KMS-11 (cell line): ENCODE data around the gene SSTR3.

ENCODE experiments used
- H2AFZ ChIP-seq: fragments of 200-600 bp; sonication (generic); 2 replicates; pipeline ENCODE4 v1.6.1; 2016; ENCODE audit warnings: antibody characterized with exemption, mixed run types, low read depth
- H3K27ac ChIP-seq: fragments of 200-600 bp; sonication (generic); 2 replicates; pipeline ENCODE4 v1.6.1; 2016; ENCODE audit warnings: mild to moderate bottlenecking, mixed run types
- H3K27me3 ChIP-seq: fragments of 200-600 bp; sonication (generic); 2 replicates; pipeline ENCODE4 v1.6.1; 2017; ENCODE audit warnings: mild to moderate bottlenecking, low read depth, mixed run types, moderate library complexity; ENCODE audit not compliant: insufficient read depth
- H3K36me3 ChIP-seq: fragments of 200-600 bp; sonication (generic); 2 replicates; pipeline ENCODE4 v1.6.1; 2017; ENCODE audit warnings: mild to moderate bottlenecking, mixed run types; ENCODE audit not compliant: insufficient read depth
- H3K4me1 ChIP-seq: fragments of 200-600 bp; sonication (generic); 2 replicates; pipeline ENCODE4 v1.6.1; 2016; ENCODE audit warnings: mild to moderate bottlenecking, low read depth, mixed run types; ENCODE audit not compliant: poor library complexity, severe bottlenecking
- H3K4me2 ChIP-seq: fragments of 200-600 bp; sonication (generic); 2 replicates; pipeline ENCODE4 v1.7.0; 2016; ENCODE audit warnings: mild to moderate bottlenecking, mixed run types
- H3K4me3 ChIP-seq: fragments of 200-600 bp; sonication (generic); IDR thresholded peaks from 2 replicates; pipeline ENCODE4 v1.6.1; 2017; ENCODE audit warnings: low read depth, low read length, mixed read lengths; ENCODE audit not compliant: insufficient read depth
- H3K79me2 ChIP-seq: fragments of 200-600 bp; sonication (generic); 2 replicates; pipeline ENCODE4 v1.6.1; 2016; ENCODE audit warnings: low read depth, mixed run types; ENCODE audit not compliant: insufficient read depth
- H3K9ac ChIP-seq: fragments of 200-600 bp; sonication (generic); 2 replicates; pipeline ENCODE4 v1.6.1; 2016; ENCODE audit warnings: mild to moderate bottlenecking, mixed run types
- H4K20me1 ChIP-seq: fragments of 200-600 bp; sonication (generic); 2 replicates; pipeline ENCODE4 v1.6.1; 2016; ENCODE audit warnings: mild to moderate bottlenecking, mixed run types; ENCODE audit not compliant: insufficient read depth
- TF ChIP-seq, protein P1 (sequence below): fragments of 200-600 bp; sonication (generic); conservative IDR thresholded peaks from 2 replicates; pipeline ENCODE4 v1.6.1; 2017; ENCODE audit warnings: low read depth, mild to moderate bottlenecking, antibody characterized with exemption, low read length, moderate library complexity, mixed read lengths

The SSTR3 gene

GRCh38 chr22:37223965-37224551 lies 11.8 kb upstream of the SSTR3 start:
- H3K4me2 ChIP-seq = peak overlapping the region; percentile 53
- H3K36me3 ChIP-seq = peaks cover 5% of the 10 kb centered on the region; the same call in 1 of the 2 replicates
- no peak overlapping the region for H3K4me3 ChIP-seq
- no peaks in the 10 kb centered on the region for H4K20me1 ChIP-seq
- no peaks in the 10 kb centered on the region for H3K27me3 ChIP-seq
- TF ChIP-seq, protein P1, sequence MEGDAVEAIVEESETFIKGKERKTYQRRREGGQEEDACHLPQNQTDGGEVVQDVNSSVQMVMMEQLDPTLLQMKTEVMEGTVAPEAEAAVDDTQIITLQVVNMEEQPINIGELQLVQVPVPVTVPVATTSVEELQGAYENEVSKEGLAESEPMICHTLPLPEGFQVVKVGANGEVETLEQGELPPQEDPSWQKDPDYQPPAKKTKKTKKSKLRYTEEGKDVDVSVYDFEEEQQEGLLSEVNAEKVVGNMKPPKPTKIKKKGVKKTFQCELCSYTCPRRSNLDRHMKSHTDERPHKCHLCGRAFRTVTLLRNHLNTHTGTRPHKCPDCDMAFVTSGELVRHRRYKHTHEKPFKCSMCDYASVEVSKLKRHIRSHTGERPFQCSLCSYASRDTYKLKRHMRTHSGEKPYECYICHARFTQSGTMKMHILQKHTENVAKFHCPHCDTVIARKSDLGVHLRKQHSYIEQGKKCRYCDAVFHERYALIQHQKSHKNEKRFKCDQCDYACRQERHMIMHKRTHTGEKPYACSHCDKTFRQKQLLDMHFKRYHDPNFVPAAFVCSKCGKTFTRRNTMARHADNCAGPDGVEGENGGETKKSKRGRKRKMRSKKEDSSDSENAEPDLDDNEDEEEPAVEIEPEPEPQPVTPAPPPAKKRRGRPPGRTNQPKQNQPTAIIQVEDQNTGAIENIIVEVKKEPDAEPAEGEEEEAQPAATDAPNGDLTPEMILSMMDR = no peak
- peak overlapping the region; percentile 46 for H3K27ac ChIP-seq
- peaks cover 3% of the 10 kb centered on the region; the same call in 1 of the 2 replicates for H3K79me2 ChIP-seq
- H3K4me1 ChIP-seq = peaks cover 90% of the 10 kb centered on the region
- H2AFZ ChIP-seq = no peak overlapping the region
- no peak overlapping the region for H3K9ac ChIP-seq

DNA sequence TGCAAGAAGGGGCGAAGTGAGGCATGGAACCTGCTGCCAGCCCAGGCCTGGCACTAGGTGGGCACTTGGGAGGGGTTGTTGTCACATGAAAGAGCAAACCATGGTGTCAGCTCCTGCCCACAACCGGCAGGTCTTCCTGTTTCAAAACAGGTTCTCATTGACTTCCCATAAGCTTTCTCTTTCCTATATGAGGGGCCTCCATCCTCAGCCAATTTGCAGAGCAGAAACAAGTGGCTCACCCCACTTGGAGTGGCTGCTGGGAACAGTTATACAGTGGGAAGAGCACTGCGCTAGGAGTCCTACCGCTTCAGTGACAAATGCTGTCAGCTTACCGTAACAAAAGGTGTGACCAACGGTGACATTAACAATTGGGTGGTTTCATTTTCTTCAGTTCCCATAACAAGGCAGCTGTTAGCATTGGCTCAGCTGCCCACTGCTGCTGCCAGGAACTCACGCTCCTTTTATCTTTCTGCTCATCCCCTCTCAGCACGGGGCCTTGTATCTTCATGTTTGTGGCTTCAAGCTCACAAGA lies 10.2 kb upstream of the SSTR3 start:
- no peaks in the 10 kb centered on the region for H4K20me1 ChIP-seq
- peaks cover 89% of the 10 kb centered on the region for H3K4me1 ChIP-seq
- no peak overlapping the region for H3K9ac ChIP-seq
- TF ChIP-seq, protein P1 = no peak
- no peak overlapping the region for H3K4me3 ChIP-seq
- H3K36me3 ChIP-seq = peaks cover 5% of the 10 kb centered on the region; the same call in 1 of the 2 replicates
- no peak overlapping the region for H2AFZ ChIP-seq
- no peaks in the 10 kb centered on the region for H3K27me3 ChIP-seq
- peak overlapping the region; percentile 9; the same call in 1 of the 2 replicates for H3K4me2 ChIP-seq
- H3K27ac ChIP-seq = peak overlapping the region; percentile 87; the same call in 1 of the 2 replicates
- H3K79me2 ChIP-seq = no peaks in the 10 kb centered on the region

GRCh38 chr22:37221424-37222333 lies 9.4 kb upstream of the SSTR3 start:
- Histone ChIP-seq H3K9ac (no peak overlapping the region), H3K27me3 (no peaks in the 10 kb centered on the region), H2AFZ (no peak overlapping the region), H3K4me1 (peaks cover 97% of the 10 kb centered on the region), H3K4me3 (no peak overlapping the region), H4K20me1 (no peaks in the 10 kb centered on the region), H3K27ac (peak overlapping the region; percentile 87; the same call in 1 of the 2 replicates), H3K36me3 (peaks cover 5% of the 10 kb centered on the region; the same call in 1 of the 2 replicates), H3K79me2 (no peaks in the 10 kb centered on the region), H3K4me2 (peak overlapping the region; percentile 91; the same call in 1 of the 2 replicates)
- TF ChIP-seq, protein P1 = no peak

- H3K9ac ChIP-seq = peak overlapping the region; percentile 46; the same call in 1 of the 2 replicates
- peak overlapping the region; percentile 91 for H3K4me2 ChIP-seq
- H3K4me1 ChIP-seq = peaks cover 96% of the 10 kb centered on the region
- no peaks in the 10 kb centered on the region; the same call in 1 of the 2 replicates for H3K36me3 ChIP-seq
- H3K27me3 ChIP-seq = no peaks in the 10 kb centered on the region
- TF ChIP-seq, protein P1 = no peak
- H3K79me2 ChIP-seq = no peaks in the 10 kb centered on the region
- H3K27ac ChIP-seq = peak overlapping the region; percentile 87
- no peaks in the 10 kb centered on the region for H4K20me1 ChIP-seq
- H2AFZ ChIP-seq = no peak overlapping the region
- H3K4me3 ChIP-seq = no peak overlapping the region
These were observed 8.3 kb upstream of the SSTR3 start for GRCh38 chr22:37220543-37220981.
